Measurements from ENCODE around the gene NFIB. TPM values are rescaled to one million over a fixed set of nuclear protein-coding genes. Genes with fewer than 3 reads are reported as not detected.

Gene NFIB
- total RNA-seq, 1 donor = 12.1 TPM

DNA sequence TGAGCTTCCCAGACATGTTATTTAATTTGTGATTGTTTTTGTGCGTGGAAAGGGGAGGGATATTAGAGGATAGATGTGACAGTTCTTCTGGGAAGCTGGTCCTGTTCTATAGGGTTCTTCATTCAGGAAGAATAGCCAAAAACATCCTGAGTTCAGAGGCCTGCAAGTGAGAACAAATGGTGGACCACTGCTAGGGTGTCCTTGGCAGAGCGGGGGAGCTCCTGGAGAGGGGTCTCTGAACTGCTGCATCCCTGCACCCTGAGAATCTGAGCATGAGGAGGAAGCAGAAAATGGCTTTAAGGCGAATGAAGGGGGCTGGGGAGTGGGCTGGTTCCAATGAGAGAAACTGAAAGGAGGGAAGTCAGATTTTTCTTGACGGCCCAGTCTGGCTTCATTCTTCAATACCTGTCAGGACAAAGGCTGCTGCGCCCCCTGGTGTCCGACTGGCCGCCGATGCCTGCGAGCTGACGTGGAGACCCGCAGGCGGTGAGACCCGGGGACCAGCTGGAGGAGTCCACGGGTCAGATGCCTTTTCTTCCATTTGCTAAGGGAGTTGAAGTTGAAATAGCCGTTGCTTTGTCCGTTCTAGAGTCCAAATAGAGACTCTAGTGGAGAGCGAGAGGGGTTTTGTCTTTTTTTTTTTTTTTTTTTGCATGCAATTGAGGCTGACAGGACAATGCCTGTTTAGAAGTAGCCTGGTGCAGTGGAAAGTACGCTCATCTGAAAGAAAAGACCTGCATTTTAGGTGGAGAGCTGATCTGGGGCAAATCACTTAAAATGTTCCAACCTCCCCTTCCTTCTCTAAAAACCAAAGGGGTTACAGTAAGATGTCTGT is 39.5 kb upstream of the NFIB start:
- DNase-seq (ENCODE audit: low read depth) = peak; percentile 83
- TF ChIP-seq, protein P1, sequence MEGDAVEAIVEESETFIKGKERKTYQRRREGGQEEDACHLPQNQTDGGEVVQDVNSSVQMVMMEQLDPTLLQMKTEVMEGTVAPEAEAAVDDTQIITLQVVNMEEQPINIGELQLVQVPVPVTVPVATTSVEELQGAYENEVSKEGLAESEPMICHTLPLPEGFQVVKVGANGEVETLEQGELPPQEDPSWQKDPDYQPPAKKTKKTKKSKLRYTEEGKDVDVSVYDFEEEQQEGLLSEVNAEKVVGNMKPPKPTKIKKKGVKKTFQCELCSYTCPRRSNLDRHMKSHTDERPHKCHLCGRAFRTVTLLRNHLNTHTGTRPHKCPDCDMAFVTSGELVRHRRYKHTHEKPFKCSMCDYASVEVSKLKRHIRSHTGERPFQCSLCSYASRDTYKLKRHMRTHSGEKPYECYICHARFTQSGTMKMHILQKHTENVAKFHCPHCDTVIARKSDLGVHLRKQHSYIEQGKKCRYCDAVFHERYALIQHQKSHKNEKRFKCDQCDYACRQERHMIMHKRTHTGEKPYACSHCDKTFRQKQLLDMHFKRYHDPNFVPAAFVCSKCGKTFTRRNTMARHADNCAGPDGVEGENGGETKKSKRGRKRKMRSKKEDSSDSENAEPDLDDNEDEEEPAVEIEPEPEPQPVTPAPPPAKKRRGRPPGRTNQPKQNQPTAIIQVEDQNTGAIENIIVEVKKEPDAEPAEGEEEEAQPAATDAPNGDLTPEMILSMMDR (IDR thresholded peaks at IDR 0.05; ENCODE audit: insufficient read depth, low read depth, low read length) = peak; percentile 91
- H3K4me3 ChIP-seq (ENCODE audit: low read depth, low read length) = no peak overlapping the region

DNA sequence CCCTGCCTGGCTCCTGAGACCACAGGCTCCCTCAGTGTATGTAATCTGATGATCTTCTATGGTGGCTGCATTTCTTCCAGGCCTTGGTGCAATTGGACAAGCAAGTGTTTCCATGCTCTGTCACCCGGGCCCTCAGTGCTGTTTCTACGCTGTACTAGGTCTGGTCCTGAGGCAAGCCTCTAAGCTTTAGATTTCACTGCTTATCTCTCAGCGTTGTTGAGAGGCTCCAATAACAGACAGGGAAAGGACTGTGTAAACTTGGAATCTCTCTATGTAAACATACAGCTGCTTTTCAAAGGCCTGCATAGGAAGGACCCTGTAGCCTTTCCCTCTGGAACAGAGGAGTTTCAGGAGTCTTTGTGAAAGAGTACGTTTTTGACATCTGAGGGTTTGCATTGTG is 38.6 kb upstream of the NFIB start:
- TF ChIP-seq, protein P1 (IDR thresholded peaks at IDR 0.05; ENCODE audit: insufficient read depth, low read depth, low read length) = no peak
- H3K4me3 ChIP-seq (ENCODE audit: low read depth, low read length) = no peak overlapping the region
- DNase-seq (ENCODE audit: low read depth) = no peak

DNA sequence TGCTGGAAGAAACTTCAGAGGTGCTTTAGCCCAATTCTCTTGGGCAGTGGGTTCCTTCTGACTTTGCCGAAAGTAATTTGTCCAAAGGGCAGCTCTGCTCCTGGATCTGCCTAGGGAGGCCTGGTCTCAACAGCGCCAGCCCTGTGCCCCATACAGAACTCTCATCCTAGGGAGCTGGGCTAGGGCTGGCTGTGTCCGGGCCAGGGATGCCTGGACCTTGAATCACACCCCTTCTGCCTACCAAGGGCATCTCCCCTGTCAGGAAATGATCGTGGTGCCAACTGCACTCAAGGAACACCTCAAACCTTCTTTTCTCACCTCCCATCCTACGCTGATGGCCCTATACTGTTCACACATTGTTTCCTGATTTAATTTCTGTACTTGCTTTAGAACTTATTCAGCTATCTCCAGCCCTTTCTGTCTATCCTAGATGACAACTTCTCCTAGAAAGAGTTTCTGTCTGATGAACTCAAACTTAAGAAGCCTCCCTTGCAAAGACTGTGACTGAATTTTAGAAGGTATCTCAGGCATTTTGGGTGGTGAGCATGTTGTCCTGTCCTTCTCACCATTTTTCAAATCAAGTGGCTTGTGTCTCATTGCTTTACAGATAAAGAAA is 37.4 kb upstream of the NFIB start:
- TF ChIP-seq, protein P1 (IDR thresholded peaks at IDR 0.05; ENCODE audit: insufficient read depth, low read depth, low read length) = no peak
- no peak overlapping the region for H3K4me3 ChIP-seq (ENCODE audit: low read depth, low read length)
- DNase-seq (ENCODE audit: low read depth) = no peak

DNA sequence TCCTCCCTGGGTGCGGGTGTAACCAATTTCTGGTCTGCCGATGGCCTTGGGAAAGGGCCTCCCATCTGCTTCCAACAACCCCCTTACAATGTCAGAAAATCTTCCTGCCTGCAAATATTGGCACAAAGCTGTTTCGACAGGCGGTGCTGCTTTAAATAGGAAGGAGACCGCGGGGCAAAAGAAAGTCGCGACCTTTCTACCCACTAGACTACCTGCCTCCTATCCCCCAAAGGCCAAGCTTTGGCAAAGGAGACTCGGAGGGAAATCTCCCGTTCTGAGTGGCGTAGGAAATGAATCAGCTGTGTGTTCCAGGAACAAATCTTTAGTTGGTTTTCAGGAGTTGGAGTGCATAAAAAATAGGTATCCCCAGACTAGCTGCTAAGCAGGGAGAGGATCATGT is 36.8 kb upstream of the NFIB start:
- DNase-seq (ENCODE audit: low read depth) = no peak
- TF ChIP-seq, protein P1 (IDR thresholded peaks at IDR 0.05; ENCODE audit: insufficient read depth, low read depth, low read length) = no peak

DNA sequence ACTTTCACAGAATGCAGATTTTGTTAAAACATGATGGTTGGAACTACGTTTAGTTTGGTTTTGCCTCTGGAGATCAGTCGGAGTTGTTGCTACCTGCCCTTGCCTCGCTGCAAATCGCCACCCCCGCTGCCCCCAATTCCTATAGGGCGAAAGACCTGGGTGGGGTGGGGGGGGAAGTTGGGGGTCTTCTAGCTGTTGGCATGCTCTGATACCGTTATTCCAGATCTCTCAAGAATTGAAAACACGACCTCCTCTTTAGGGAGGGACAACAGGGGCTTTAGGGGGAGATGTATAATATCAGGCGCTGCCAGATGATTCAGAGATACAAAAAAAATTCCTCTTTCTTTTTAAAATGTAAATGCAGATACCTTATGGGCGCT is 36.4 kb upstream of the NFIB start:
- DNase-seq (ENCODE audit: low read depth) = no peak
- TF ChIP-seq, protein P1 (IDR thresholded peaks at IDR 0.05; ENCODE audit: insufficient read depth, low read depth, low read length) = no peak

More for the DNA sequence above, 36.8 kb upstream of the NFIB start:
- H3K4me3 ChIP-seq (ENCODE audit: low read depth, low read length) = no peak overlapping the region

DNA sequence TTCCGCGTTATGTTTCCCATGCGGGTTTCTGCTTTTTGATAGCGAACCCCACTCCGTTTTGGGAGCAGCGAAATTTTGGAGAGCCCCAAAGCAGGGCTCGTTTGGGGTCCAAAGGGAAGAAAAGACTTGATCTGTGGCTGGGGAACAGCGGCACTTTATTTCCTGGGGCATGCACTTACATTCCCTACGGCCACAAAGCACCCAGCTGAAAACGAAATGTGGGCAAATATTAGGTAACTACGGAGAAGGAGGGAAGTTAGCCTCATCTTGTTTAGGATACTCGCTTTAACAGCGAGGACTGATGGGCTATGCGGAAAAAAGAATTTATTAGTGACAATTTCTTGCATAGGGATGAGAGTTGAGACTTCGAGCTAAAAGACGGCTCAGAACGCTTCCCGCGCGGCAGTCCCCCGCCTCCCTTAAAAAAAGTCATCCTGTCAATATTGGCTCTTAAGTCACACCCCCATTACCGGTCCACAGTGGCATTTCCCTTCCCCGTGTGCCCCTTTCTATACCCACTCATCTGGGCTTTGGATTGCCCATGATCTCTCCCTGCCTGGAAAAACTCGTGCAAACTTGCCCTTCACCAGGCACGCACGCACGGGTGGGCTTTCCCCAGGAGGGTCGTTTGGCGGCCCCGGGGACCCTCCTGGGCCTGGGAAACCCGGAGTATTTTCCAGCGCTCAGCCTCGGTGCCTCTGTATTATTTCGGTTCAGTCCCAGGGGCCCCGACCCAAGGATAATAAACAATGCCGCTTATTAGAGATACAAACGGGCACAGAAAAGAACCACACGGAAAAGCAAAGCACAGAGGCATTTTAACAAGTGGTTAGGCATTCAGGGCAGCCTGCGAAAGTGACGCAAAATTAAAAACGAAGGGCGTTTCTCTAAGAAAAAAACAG is 35.8 kb upstream of the NFIB start:
- DNase-seq (ENCODE audit: low read depth) = no peak
- TF ChIP-seq, protein P1 (IDR thresholded peaks at IDR 0.05; ENCODE audit: insufficient read depth, low read depth, low read length) = no peak
- no peak overlapping the region for H3K4me3 ChIP-seq (ENCODE audit: low read depth, low read length)

More for the DNA sequence above, 36.4 kb upstream of the NFIB start:
- H3K4me3 ChIP-seq (ENCODE audit: low read depth, low read length) = no peak overlapping the region
